ENCODE data around the gene EPG5. TPM values are rescaled to one million over a fixed set of nuclear protein-coding genes. Genes with fewer than 3 reads are reported as not detected.
A peak's percentile ranks its signal among the peaks of the same experiment; 100 is the strongest.
"Not testable (repeated sequence)": the region's sequence is repeated elsewhere in the genome, so short reads cannot be mapped to it uniquely, and the experiment has no call there.

EPG5 gene
- total RNA-seq, 1 donor from 2014 or later: 10.5 TPM

GRCh38 chr18:45976566-45976965 is 9.4 kb upstream of the EPG5 start:
- FAIRE-seq (no peak), DNase-seq (ENCODE audit: low read depth) (no peak)
- Histone ChIP-seq H3K27me3 (ENCODE audit: control insufficient read depth, insufficient read depth, low read length) (no peaks in the 10 kb centered on the region), H3K36me3 (ENCODE audit: control insufficient read depth, insufficient read depth, low read length) (no peaks in the 10 kb centered on the region), H3K4me3 (ENCODE audit: low read depth, low read length) (no peak overlapping the region)
- TF ChIP-seq CTCF (IDR thresholded peaks at IDR 0.05; ENCODE audit: insufficient read depth, low read length, severe bottlenecking): no peak

- Histone ChIP-seq H3K4me3 (ENCODE audit: low read depth, low read length) (no peak overlapping the region), H3K36me3 (ENCODE audit: control insufficient read depth, insufficient read depth, low read length) (no peaks in the 10 kb centered on the region), H3K27me3 (ENCODE audit: control insufficient read depth, insufficient read depth, low read length) (no peaks in the 10 kb centered on the region)
- no peak for FAIRE-seq
- peak; percentile 66 for TF ChIP-seq CTCF (IDR thresholded peaks at IDR 0.05; ENCODE audit: insufficient read depth, low read length, severe bottlenecking)
- peak; percentile 87 for DNase-seq (ENCODE audit: low read depth)
Observed at GRCh38 chr18:45974088-45974536, 7.0 kb upstream of the EPG5 start.

GRCh38 chr18:45964913-45965312 is 2.2 kb downstream of the EPG5 start:
- not testable (repeated sequence) for H3K36me3 ChIP-seq (ENCODE audit: control insufficient read depth, insufficient read depth, low read length); H3K4me3 ChIP-seq (ENCODE audit: low read depth, low read length); H3K27me3 ChIP-seq (ENCODE audit: control insufficient read depth, insufficient read depth, low read length); DNase-seq (ENCODE audit: low read depth); FAIRE-seq

GRCh38 chr18:45962866-45963265 is 4.3 kb downstream of the EPG5 start:
- FAIRE-seq: no peak
- Histone ChIP-seq H3K27me3 (ENCODE audit: control insufficient read depth, insufficient read depth, low read length) (no peaks in the 10 kb centered on the region), H3K4me3 (ENCODE audit: low read depth, low read length) (no peak overlapping the region), H3K36me3 (ENCODE audit: control insufficient read depth, insufficient read depth, low read length) (no peaks in the 10 kb centered on the region)
- DNase-seq (ENCODE audit: low read depth): no peak
- no peak for TF ChIP-seq CTCF (IDR thresholded peaks at IDR 0.05; ENCODE audit: insufficient read depth, low read length, severe bottlenecking)

- no peak overlapping the region for H3K4me3 ChIP-seq (ENCODE audit: low read depth, low read length)
- TF ChIP-seq CTCF (IDR thresholded peaks at IDR 0.05; ENCODE audit: insufficient read depth, low read length, severe bottlenecking): no peak
- DNase-seq (ENCODE audit: low read depth) (peak; percentile 77), FAIRE-seq (no peak)
- no peaks in the 10 kb centered on the region for H3K27me3 ChIP-seq (ENCODE audit: control insufficient read depth, insufficient read depth, low read length)
- H3K36me3 ChIP-seq (ENCODE audit: control insufficient read depth, insufficient read depth, low read length): no peaks in the 10 kb centered on the region
Observed at GRCh38 chr18:45962461-45962860, 4.7 kb downstream of the EPG5 start.

- not testable (repeated sequence) for FAIRE-seq; H3K27me3 ChIP-seq (ENCODE audit: control insufficient read depth, insufficient read depth, low read length); DNase-seq (ENCODE audit: low read depth); H3K36me3 ChIP-seq (ENCODE audit: control insufficient read depth, insufficient read depth, low read length); H3K4me3 ChIP-seq (ENCODE audit: low read depth, low read length)
Observed at GRCh38 chr18:45959484-45959883, 7.6 kb downstream of the EPG5 start.

- FAIRE-seq (no peak), DNase-seq (ENCODE audit: low read depth) (peak; percentile 22)
- no peak for TF ChIP-seq CTCF (IDR thresholded peaks at IDR 0.05; ENCODE audit: insufficient read depth, low read length, severe bottlenecking)
- no peak overlapping the region for H3K4me3 ChIP-seq (ENCODE audit: low read depth, low read length)
- peaks cover under 1% of the 10 kb centered on the region for H3K36me3 ChIP-seq (ENCODE audit: control insufficient read depth, insufficient read depth, low read length)
- no peaks in the 10 kb centered on the region for H3K27me3 ChIP-seq (ENCODE audit: control insufficient read depth, insufficient read depth, low read length)
Observed at GRCh38 chr18:45958730-45959129, 8.4 kb downstream of the EPG5 start.
